GM21526 (cell line): ENCODE data around the gene TGFB1I1.
"Not testable (repeated sequence)": the region's sequence is repeated elsewhere in the genome, so short reads cannot be mapped to it uniquely, and the experiment has no call there.

Experiments
- ATAC-seq: cut with Tn5 transposase; IDR thresholded peaks from one replicate; pipeline ENCODE4 v1.9.1; 2021; ENCODE audit warnings: moderate library complexity; ENCODE audit not compliant: unreplicated experiment, low FRiP score

TGFB1I1 gene

DNA sequence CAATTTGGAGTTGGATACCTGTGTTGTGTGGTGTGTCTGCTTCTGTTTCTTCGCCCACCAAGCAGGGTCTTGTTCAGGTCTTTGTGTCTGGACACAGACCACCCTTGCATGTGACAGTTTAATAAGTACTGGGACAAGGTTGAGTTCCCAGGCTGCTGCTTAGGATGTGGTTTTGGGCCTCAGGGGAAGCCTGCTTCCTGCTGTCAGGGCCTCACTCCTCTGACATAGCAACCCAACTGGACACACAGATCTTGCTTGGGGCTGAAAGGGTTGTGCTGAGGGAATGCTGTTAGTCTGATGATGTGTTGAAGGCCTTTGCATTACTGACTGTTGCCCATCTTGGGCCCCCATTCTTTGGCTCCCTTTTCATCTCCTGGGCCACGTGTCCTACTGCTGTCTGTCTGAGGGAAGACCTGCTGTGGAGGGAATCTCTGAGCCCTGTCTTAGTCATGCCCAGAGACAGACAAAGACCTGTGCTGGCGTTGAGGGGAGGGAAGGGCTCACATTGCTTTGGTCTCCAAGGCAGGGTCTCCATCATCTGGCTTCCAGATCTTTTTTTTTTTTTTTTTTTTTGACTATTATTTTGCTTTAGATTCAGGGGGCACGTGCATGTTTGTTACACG is 4.7 kb upstream of the TGFB1I1 start:
- ATAC-seq, result no peak

DNA sequence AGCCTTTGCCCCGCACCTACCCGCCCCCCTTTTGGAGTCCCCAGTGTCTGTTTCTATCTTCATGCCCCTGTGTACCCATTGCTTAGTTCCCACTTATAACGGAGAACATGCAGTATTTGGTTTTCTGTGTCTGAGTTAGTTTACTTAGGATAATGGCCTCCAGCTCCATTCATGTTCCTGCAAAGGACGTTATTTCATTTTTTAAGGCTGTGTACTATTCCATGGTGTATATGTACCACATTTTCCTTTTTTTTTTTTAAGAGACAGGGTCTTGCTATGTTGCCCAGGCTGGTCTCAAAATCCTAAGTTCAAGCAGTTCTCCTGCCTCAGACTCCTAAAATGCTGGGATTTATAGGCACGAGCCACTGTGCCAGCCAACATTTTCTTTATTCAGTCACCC is 4.1 kb upstream of the TGFB1I1 start:
- no peak for ATAC-seq

GRCh38 chr16:31470615-31471014 is 1.3 kb upstream of the TGFB1I1 start:
- no peak for ATAC-seq

DNA sequence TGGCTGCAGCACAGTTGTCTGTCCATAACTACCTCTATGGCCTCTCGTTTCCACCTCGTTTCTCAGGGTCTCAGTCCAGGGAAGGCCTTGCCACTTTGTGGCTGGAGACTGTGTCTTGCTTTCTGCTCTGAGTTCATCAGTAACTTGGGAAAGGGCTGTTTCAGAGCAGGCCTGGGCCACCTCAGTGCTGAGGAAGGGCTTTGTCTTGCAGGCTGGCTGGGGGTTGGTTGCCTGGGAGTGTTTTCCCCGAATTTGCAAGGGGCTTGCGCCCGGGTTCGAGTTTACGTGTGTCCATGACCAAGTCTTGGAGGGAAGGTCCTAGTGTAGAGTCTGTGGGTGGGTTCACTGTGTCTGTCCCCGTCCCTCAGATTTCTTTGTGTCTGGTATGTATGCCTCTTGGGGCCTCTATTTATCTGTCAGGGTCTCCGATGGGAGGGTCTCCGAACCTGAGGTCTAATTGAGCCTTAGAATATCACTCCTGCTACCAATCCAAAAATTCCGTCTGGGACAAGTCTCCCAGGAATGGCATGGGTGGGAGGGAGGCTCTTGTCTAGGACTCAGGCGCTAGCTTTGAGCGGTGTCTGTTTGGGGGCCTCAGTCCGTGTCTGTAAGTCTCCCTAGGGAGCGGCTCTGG is 594 bp upstream of the TGFB1I1 start:
- no peak for ATAC-seq

DNA sequence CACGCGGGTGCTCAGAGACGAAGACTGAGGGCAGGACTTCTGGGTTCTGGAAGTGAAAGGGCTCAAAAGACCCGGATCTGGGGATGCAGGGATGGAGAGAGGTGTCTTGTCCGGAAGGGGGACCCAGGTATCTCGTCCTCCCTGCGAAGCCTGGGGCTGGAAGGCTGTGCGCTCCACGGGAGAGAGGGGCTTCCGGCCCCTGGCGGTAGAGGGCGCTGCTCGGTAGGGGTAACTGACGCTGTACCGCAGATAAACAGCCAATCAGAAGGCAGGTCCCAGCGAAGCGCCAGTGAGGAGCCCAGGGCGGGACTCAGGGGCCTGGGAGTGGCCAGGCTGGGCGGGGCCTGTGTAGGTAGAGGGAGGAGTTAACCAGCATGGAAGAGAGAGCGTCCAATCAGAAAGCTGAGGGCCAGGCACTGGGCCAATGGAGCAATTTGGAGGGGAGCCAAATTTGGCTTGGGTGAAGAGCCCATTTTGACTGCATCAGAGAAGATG is 804 bp downstream of the TGFB1I1 start:
- ATAC-seq, result no peak

GRCh38 chr16:31473264-31473984 is 1.5 kb downstream of the TGFB1I1 start:
- no peak for ATAC-seq

GRCh38 chr16:31474173-31474714 is 2.3 kb downstream of the TGFB1I1 start:
- no peak for ATAC-seq

- no peak for ATAC-seq
Measured at GRCh38 chr16:31474773-31475738, 3.1 kb downstream of the TGFB1I1 start.

DNA sequence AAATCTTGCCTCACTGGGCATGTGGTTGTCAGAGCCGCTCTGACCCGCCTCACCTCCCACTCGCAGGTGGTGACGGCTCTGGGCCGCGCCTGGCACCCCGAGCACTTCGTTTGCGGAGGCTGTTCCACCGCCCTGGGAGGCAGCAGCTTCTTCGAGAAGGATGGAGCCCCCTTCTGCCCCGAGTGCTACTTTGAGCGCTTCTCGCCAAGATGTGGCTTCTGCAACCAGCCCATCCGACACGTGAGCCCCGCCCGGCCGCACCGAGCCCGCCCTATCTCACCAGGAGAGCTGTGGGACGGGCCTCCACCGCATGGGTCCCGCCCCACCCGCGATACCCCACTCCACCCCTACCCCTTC is 4.0 kb downstream of the TGFB1I1 start:
- no peak for ATAC-seq

DNA sequence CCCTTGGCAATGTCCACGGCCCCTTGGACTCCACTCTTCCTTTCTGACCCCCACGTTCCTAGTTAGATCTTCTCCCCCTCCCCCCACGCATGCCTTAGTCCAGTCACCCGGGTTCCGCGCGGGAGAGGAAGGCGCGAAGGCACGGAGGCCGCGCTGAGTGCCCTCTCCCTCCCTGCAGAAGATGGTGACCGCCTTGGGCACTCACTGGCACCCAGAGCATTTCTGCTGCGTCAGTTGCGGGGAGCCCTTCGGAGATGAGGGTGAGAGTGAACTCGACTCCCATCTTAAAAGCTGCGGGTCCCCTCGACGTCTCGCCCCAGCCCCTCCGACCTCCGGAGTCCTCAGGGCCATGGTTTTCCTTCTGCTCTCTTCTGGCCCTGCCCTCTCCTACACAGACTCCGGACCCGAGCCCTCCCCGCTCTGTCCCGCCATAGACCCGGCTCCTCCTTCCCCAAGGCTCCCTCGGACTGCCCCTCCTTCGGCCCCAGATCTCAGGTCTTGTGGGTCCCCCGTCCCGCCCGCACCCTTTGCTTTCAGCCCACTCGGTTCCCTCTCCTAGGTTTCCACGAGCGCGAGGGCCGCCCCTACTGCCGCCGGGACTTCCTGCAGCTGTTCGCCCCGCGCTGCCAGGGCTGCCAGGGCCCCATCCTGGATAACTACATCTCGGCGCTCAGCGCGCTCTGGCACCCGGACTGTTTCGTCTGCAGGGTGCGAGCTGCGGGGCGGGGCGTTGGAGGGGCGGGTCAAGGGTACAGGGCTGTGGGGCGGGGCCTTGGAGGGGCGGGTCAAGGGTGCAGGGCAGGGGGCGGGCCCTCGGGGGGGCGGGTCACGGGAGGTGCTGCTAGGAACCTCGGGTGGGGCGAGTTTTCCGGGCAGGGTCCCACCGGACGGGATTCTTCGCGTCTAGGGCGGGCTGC is 4.6 kb downstream of the TGFB1I1 start:
- ATAC-seq, result no peak

- ATAC-seq, result no peak
Measured at GRCh38 chr16:31477220-31478216, 5.6 kb downstream of the TGFB1I1 start.

GRCh38 chr16:31478956-31479355 is 7.0 kb downstream of the TGFB1I1 start:
- no peak for ATAC-seq

GRCh38 chr16:31479751-31480150 is 7.8 kb downstream of the TGFB1I1 start:
- ATAC-seq, result no peak

DNA sequence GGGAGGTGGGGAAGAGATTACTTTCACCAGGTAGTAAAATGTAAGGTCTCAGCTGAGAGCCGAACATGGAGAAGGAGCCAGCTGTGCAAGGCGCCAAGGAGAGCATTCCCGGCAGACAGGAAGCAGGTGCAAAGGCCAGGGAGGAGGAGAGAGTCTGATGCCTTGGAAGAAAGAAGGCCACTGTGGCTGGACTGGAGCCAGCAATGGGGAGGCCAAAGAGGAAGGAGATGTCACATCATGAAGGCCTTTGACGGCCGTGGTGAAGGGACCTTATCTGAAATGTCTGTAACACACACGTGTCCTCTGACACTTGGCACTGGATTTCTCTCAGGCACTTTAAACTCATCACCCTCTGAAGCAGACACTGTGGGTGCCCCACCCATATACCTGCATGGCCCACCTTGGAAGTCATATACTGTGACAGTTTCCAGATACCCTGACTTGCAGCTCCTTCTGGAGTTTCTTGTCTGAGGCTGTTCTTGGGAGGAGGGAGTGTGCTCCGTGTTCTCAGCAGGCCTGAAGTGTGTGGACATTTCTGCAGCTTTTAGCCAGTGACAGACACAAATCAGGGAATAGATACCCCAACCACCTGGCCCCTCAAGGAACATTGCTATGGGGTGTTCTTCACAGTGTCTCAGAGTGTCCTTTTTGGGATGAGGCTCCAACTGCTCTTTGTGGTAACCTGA is 9.0 kb downstream of the TGFB1I1 start:
- no peak for ATAC-seq

DNA sequence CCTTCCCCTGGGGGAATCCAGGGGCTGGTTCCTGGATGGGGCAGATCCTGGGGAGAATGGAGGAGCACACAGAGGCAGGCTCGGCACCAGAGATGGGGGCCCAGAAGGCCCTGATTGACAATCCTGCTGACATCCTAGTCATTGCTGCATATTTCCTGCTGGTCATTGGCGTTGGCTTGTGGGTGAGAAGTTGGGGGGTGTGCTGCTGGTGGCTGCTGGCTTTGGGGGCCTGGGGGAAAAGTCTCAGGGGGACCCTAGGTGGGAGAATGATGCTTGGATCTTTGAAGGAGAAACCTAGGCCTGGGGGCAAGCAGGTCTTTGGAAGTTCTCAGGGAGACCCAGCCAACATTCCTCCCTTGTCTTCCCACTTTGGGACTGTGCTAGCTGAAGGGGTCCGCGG is 11.1 kb downstream of the TGFB1I1 start, which contains the start of gene SLC5A2:
SLC5A2 (plus strand) TSS at position 43 of the 400 bp plus-strand sequence; CDS start at position 57, 14 bp downstream.
- no peak for ATAC-seq

- ATAC-seq, result not testable (repeated sequence)
Measured at GRCh38 chr16:31484048-31484447, 12.1 kb downstream of the TGFB1I1 start.

- no peak for ATAC-seq
Measured at GRCh38 chr16:31484491-31485171, 12.7 kb downstream of the TGFB1I1 start.
